Measurements from ENCODE around the gene CDC73.
"Not testable (repeated sequence)": the region's sequence is repeated elsewhere in the genome, so short reads cannot be mapped to it uniquely, and the experiment has no call there.

The CDC73 gene

DNA sequence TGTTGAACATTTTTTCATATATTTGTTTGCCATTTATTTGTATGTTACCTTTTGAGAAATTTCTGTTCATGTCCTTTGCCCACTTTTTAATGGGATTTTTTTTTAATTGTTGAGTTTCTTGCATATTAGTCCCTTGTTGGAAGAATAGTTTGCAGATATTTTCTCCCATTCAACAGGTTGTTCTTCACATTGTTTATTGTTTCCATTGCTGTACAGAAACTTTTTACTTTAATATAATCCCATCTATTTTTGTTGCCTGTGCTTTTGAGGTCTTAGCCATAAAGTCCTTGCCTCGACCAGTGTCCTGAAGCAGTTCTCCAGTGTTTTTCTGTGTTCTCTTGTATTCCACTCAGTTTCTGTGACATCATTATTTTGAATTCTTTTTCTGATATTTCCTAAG, 118.8 kb downstream of the CDC73 start:
- no peak for DNase-seq

DNA sequence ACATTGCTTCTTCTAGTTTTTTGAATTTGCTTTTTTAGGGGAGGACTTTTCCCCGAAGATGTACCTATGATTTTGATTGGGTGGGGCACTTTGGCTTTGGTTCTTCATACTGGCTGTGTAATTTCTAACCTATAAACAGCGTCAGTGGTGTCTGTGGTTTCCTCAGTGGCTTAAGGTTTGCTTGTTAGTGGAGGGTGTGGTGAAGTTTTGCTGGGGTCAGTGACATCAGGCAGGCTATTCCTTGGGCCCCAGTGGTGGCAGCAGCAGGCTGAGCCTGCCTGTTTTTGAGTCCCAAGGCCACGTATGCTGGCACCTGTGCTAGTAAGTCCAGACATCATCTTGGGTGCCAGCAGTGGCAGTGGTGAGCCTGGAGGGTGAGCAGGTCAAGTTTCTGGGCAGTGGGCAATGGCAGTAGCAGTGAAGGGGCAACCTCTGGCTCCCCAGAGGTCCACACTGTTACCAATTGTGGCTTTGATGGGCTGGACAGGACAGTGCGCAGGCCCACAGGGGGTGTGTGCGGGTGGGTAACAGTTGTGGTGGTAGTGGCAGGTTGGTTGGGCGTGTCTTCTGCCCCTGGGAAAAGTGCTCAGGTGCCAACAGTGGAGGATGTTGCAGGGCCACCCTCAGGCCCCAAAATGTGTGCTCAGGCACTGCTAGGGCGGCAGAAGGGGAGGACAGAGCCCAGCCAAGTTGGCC, 119.4 kb downstream of the CDC73 start:
- DNase-seq = no peak

- DNase-seq = no peak
Observed at GRCh38 chr1:193242000-193242399, 120.2 kb downstream of the CDC73 start.

DNA sequence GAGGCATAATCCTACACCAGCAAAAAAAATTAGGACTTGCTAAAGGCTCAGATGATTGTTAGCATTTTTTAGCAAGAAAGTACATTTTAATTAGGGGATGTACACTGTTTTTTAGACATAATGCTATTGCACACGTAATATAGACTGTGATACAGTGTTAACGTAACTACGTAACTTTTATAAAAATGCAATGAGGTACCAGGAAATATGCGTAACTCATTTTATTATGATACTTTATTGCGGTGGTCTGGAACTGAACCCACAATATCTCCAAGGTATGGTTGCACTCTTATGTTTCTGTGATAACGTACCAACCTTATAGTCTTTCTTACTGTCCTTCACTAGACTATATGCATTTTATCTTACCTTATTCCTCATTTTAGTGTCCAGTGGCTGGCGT, 127.4 kb downstream of the CDC73 start:
- DNase-seq = no peak

GRCh38 chr1:193251950-193252349, 130.1 kb downstream of the CDC73 start:
- DNase-seq = no peak

DNA sequence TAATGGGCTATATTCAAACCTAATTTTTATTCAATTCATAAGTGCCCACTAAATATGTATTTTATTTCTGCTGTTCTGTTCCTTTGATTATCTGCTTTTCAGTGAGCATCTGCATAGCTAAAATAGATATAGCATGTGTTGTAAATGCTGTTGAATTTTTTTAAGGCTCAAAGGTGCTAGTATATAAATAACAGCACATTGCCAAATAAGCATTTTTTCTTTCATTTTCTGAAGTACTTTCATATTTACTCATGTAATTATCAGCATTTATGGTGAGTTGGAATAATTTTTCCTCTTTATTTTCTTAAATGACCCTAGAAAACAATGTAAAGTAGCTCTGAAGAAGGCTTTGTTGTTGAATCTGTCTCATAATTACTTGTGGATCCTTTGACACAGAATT, 134.2 kb downstream of the CDC73 start:
- DNase-seq = no peak

DNA sequence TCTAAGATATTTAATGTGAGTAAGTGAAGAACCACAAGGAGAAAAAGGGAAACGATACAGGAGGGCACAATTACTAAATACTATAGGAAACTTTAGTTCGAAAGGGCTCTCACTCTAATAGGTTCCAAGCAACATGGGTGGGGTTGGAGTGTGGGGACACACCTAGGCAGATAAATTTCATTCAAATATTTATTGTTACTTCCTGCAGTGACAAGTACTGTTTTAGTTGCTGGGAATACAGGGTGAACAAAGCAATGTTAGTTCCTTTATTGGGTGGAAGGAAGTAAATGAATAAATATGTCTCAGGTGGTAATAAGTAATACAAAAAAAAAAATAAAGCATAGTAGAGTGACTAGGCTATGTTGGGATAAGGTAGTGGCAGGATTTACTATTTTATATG, 137.8 kb downstream of the CDC73 start:
- DNase-seq = no peak

- no peak for DNase-seq
Observed at GRCh38 chr1:193260056-193260745, 138.4 kb downstream of the CDC73 start.

DNA sequence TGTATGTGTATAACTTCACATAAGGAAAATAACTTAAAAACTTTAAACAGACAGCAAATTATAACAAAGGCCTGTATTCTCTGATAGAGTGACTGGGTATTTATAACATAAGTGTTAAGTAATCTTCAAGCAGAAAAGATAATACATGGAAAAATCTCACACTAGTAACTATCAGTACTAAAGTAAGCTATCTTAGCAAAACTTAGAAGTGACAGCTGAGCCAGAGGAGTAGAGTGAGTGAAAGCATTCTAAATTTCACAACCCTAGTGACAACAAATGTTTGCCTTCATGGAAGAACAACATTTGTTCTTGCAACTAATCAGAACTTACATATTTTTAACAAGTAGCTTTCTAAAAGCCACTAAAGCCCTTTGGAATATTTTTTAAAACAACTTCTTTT, 139.1 kb downstream of the CDC73 start:
- DNase-seq = no peak

- no peak for DNase-seq
Observed at GRCh38 chr1:193262661-193263060, 140.8 kb downstream of the CDC73 start.

- no peak for DNase-seq
Observed at GRCh38 chr1:193264313-193265065, 142.7 kb downstream of the CDC73 start.

GRCh38 chr1:193265716-193266115, 143.9 kb downstream of the CDC73 start:
- no peak for DNase-seq

GRCh38 chr1:193266794-193267193, 145.0 kb downstream of the CDC73 start:
- not testable (repeated sequence) for DNase-seq

DNA sequence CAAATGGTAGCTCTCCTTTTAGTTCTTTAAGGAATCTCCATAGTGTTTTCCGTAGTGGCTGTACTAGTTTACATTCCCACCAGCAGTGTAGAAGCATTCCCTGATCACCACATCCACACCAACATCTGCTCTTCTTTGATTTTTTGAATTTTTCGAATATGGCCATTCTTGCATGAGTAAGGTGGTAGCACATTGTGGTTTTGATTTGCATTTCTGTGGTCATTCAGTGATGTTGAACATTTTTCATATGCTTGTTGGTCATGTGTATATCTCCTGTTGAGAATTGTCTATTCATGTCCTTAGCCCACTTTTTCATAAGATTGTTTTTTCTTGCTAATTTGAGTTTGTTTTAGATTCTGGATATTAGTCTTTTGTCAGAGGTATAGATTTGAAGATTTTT, 149.2 kb downstream of the CDC73 start:
- DNase-seq = no peak

- DNase-seq = no peak
Observed at GRCh38 chr1:193275773-193276172, 153.9 kb downstream of the CDC73 start.

DNA sequence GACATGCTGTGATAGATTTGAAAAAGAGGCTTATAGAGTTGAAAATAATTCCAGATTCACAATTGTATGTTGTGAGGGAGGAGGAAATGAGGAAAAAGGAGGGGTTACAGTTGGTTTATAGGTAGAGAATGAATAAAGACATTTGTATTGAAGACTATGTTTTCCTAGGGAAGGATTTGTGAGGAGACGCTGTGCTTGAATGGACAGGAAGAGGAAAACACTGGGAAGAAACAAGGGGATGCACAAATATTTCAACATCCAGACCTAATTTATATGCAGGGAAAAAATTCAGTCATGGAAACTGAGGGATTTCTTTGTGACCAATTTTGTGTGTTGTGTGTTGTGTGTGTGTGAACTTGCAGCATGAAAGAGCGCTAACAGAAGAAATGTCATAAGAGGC, 157.1 kb downstream of the CDC73 start:
- DNase-seq = no peak

- DNase-seq = no peak
Observed at GRCh38 chr1:193281894-193282293, 160.1 kb downstream of the CDC73 start.

DNA sequence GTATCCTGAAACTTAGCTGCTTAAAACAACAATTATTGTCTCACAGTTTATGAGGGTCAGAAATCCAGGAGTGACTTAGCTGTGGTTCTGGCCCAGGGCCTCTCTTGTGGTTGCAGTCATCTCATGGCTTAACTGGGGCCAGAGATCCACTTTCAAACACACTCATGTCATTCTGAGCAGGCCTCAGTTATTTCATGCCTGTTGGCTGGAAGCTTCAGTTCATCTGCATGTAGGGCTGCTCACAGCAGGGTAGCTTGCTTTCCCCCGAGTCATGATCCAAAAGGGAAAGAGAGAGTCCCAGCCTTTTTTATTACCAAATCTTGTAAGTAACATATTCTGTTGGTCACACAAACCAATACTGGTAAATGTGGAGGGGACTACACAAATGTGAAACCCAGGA, 161.2 kb downstream of the CDC73 start:
- no peak for DNase-seq

DNA sequence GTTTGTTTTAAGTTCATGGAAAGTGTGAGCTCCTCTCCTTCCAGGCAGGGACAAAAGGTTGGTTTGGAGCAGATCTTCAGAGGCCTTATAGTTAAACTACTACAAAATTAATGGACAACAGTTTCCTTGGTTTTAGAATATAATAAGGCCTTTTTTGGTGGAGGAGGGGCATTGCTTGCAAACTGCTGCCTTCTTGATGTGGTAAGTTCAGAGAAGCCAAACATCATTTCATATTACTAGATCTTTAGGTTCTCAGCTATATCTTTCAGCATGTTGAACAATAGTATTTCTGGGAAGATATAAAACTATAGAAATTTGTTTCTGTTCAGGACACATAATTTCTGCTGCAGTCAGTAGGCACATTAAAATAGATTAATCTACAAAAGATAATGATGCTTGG, 162.4 kb downstream of the CDC73 start:
- no peak for DNase-seq

GRCh38 chr1:193285641-193286040, 163.8 kb downstream of the CDC73 start:
- no peak for DNase-seq

DNA sequence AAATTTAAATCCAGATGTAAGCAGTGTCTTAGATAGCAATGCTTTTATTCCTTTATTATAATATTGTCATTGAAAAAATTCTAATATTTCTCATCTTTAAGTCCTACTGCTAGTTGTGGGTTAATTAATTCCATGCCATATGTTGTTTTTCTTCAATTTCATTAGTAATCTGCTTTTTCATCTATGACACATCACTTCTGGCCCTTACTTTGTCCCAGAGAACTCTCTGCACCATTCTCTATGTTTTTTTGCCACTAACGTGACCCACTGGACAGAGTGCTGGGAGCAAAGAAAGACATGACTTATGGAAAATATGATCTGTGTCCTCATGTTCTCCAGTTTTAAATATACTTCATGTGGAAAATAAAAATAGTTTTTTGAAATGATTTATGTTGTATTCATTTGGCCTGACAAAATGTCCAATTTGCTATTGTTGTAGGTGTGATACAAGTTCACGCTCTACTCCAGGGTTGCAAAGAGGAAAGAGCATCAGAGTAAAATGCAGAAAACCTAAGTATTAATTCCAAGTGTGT, 166.8 kb downstream of the CDC73 start:
- not testable (repeated sequence) for DNase-seq

DNA sequence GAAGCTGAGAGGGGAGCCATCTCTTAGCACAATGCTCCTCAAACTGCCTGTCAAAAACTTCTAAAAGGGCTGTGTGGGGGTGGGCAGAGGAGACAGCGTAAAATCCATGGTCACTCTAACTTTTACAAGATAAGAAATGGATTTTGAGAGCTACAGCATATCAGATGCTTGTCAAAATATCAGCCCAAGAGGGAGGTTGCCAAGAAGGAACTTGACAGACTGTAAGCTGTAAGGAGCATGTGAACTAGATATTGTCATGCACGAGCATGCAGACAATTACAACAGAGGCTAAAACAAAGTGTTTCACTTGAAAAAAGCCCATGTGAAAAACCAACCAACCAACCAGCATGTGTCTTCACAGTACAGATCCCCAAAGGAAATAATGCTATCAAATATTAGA, 171.9 kb downstream of the CDC73 start:
- DNase-seq = no peak

DNA sequence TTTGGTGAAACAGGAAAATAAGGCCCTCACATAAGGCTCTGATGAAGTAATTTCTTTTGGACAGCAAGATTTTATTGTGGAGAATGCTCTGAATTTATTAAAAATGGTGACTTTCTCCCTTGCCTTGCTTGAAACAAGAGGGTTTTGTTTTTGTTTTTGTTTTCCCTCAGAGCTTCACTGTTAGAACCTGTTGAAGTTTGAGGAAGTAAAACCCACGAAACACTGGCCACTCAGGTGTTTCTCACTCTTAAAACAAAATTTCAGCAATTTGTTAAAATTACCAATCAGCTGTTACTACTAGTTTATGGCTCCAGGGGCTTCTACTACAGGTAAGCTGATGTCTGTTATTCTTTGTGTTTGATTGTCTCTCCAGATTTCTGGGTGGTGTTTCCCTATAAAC, 177.2 kb downstream of the CDC73 start:
- no peak for DNase-seq

GRCh38 chr1:193301746-193302145, 179.9 kb downstream of the CDC73 start:
- DNase-seq = no peak
